CD14-positive monocyte (primary cell): ENCODE data around the gene DAPK1. TPM values are rescaled to one million over a fixed set of nuclear protein-coding genes. Genes with fewer than 3 reads are reported as not detected.

ENCODE experiments used
- DNase-seq, 3 donors: peaks; one replicate each; pipeline ENCODE4 v3.0.0-alpha.2; 2011 to 2022
- H2AFZ ChIP-seq: 2 replicates; pipeline ENCODE4 v1.6.0; 2012; ENCODE audit warnings: mild to moderate bottlenecking, low read depth, low read length, inconsistent platforms; ENCODE audit not compliant: insufficient read depth, poor library complexity, severe bottlenecking
- H3K27ac ChIP-seq, 2 donors: 1 replicate in 1 of 2; 2 replicates in 1 of 2; pipeline ENCODE4 v1.5.1; 2012 to 2013; ENCODE audit warnings: low read length in 2 of 2, control low read depth in 1 of 2, inconsistent platforms in 1 of 2, low read depth in 1 of 2, mild to moderate bottlenecking in 1 of 2
- H3K27me3 ChIP-seq, 2 donors: one replicate each; pipeline versions ENCODE4 v1.6.0 to v1.6.1; 2011 to 2013; ENCODE audit warnings: low read length in 2 of 2; ENCODE audit not compliant: control insufficient read depth in 2 of 2, insufficient read depth in 2 of 2
- H3K36me3 ChIP-seq, 2 donors: replicated peaks in 1 of 2; 1 replicate in 1 of 2; 2 replicates in 1 of 2; pipeline versions ENCODE4 v1.5.1 to v1.6.1; 2012 to 2013; ENCODE audit warnings: low read length in 2 of 2, control low read depth in 1 of 2, inconsistent platforms in 1 of 2, mild to moderate bottlenecking in 1 of 2; ENCODE audit not compliant: insufficient read depth in 2 of 2, control insufficient read depth in 1 of 2
- H3K4me1 ChIP-seq, 2 donors: 1 replicate in 1 of 2; 2 replicates in 1 of 2; pipeline versions ENCODE4 v1.5.1 to v1.6.1; 2012 to 2013; ENCODE audit warnings: low read length in 2 of 2, control low read depth in 1 of 2, inconsistent platforms in 1 of 2, mild to moderate bottlenecking in 1 of 2, moderate library complexity in 1 of 2; ENCODE audit not compliant: insufficient read depth in 2 of 2, control insufficient read depth in 1 of 2
- H3K4me2 ChIP-seq: replicated peaks from 2 replicates; pipeline ENCODE3; 2012; ENCODE audit warnings: low read length, moderate library complexity, mild to moderate bottlenecking; ENCODE audit not compliant: poor library complexity, severe bottlenecking; ENCODE audit errors: extremely low read depth
- H3K4me3 ChIP-seq, 3 experiments: fragments of 200-600 bp in 1 of 3; sonication (generic) in 1 of 3; replicated peaks in 1 of 3; 1 replicate in 2 of 3; 2 replicates in 1 of 3; pipeline ENCODE4 v1.5.1; 2011 to 2013; ENCODE audit warnings: low read length in 3 of 3, mild to moderate bottlenecking in 3 of 3, control low read depth in 2 of 3, low read depth in 2 of 3, inconsistent platforms in 1 of 3, moderate library complexity in 1 of 3
- H3K79me2 ChIP-seq: 2 replicates; pipeline ENCODE4 v1.6.0; 2012; ENCODE audit warnings: mild to moderate bottlenecking, control low read depth, inconsistent platforms, low read length, moderate library complexity; ENCODE audit not compliant: insufficient read depth
- H3K9ac ChIP-seq: 2 replicates; pipeline ENCODE4 v1.6.0; 2017; ENCODE audit warnings: low read length, mild to moderate bottlenecking; ENCODE audit not compliant: insufficient read depth, poor library complexity, severe bottlenecking
- H3K9me3 ChIP-seq, 2 donors: replicated peaks in 1 of 2; 1 replicate in 1 of 2; 2 replicates in 1 of 2; pipeline versions ENCODE4 v1.5.1 to v1.6.1; 2012 to 2013; ENCODE audit warnings: low read length in 2 of 2, control low read depth in 1 of 2; ENCODE audit not compliant: control insufficient read depth in 1 of 2, insufficient read depth in 1 of 2
- H4K20me1 ChIP-seq: 2 replicates; pipeline ENCODE4 v1.6.0; 2012; ENCODE audit warnings: mild to moderate bottlenecking, low read length, control low read depth, moderate library complexity; ENCODE audit not compliant: insufficient read depth
- H3K27ac Mint-ChIP-seq, 7 donors: one replicate each; pipeline ENCODE4 v1.8.0; 2020; ENCODE audit warnings: mild to moderate bottlenecking in 7 of 7, mixed read lengths in 7 of 7, moderate library complexity in 6 of 7, inconsistent platforms in 2 of 7
- H3K27me3 Mint-ChIP-seq, 3 donors: one replicate each; pipeline ENCODE4 v1.8.0; 2021 to 2022; ENCODE audit warnings: low read depth in 3 of 3, mild to moderate bottlenecking in 3 of 3, mixed read lengths in 3 of 3, moderate library complexity in 3 of 3, inconsistent platforms in 1 of 3
- H3K36me3 Mint-ChIP-seq, 2 donors: one replicate each; pipeline ENCODE4 v1.8.0; 2020; ENCODE audit warnings: mixed read lengths in 2 of 2, inconsistent platforms in 1 of 2, mild to moderate bottlenecking in 1 of 2
- H3K4me1 Mint-ChIP-seq: one replicate; pipeline ENCODE4 v1.8.0; 2020; ENCODE audit warnings: mild to moderate bottlenecking, mixed read lengths
- H3K4me3 Mint-ChIP-seq, 2 donors: one replicate each; pipeline ENCODE4 v1.8.0; 2020; ENCODE audit warnings: mild to moderate bottlenecking in 2 of 2, mixed read lengths in 2 of 2, moderate library complexity in 1 of 2
- H3K9me3 Mint-ChIP-seq, 7 donors: one replicate each; pipeline ENCODE4 v1.8.0; 2020 to 2022; ENCODE audit warnings: mixed read lengths in 7 of 7, mild to moderate bottlenecking in 6 of 7, moderate library complexity in 6 of 7, inconsistent platforms in 2 of 7
- CTCF ChIP-seq: fragments of 200-600 bp; IDR thresholded peaks from one replicate; pipeline ENCODE4 v1.8.0; 2022; ENCODE audit warnings: antibody characterized with exemption, mild to moderate bottlenecking
- WGBS: methylation state at CpG from one replicate; pipeline ENCODE4 v1.1.5; 2013; ENCODE audit warnings: missing lambda C conversion rate; ENCODE audit not compliant: insufficient coverage; 5-methylcytosine and 5-hydroxymethylcytosine counted together
- intact Hi-C, 2 donors: fragments of 100-400 bp; cut with micrococcal nuclease; formaldehyde crosslinking; loops; one replicate each; pipeline versions ENCODE4 v1.15.0 to v1.15.1; 2023
- polyA plus RNA-seq, 3 donors: library from polyadenylated mRNA; depleted of rRNA in 1 of 3; unstranded in 2 of 3; stranded (reverse) in 1 of 3; fragments of 300-500 nt in 2 of 3; fragments of >200 nt in 1 of 3; fragmentation: Illumina TruSeq in 2 of 3; gene quantifications; 1 replicate in 2 of 3; 2 replicates in 1 of 3; pipeline ENCODE4 v1.2.3, GENCODE V29; 2012 to 2021

Gene DAPK1
- polyA plus RNA-seq, 3 donors: 24.1 to 102 (median 44.4) TPM

- peaks cover 71 to 100% of the 10 kb centered on the region in 2 donors for H3K36me3 ChIP-seq
- H3K9me3 Mint-ChIP-seq: peaks cover 0 to 1% (median 0%) of the 10 kb centered on the region in 7 donors
- no peak overlapping the region for H3K27ac ChIP-seq
- no peak for TF ChIP-seq CTCF
- peaks cover 0 to 12% of the 10 kb centered on the region in 2 donors for H3K4me1 ChIP-seq
- H4K20me1 ChIP-seq: no peaks in the 10 kb centered on the region
- DNase-seq: no peak
- no peak overlapping the region for H2AFZ ChIP-seq
- no peaks in the 10 kb centered on the region for H3K9me3 ChIP-seq
- H3K4me2 ChIP-seq: no peak overlapping the region
- peak overlapping the region in 1 of 7 donors; percentile 29 for H3K27ac Mint-ChIP-seq
- no peak overlapping the region for H3K9ac ChIP-seq
- H3K4me3 Mint-ChIP-seq: no peak overlapping the region
- no peaks in the 10 kb centered on the region for H3K79me2 ChIP-seq
- WGBS: no CpG with 5 or more reads among the region's 1 CpG
- H3K4me3 ChIP-seq: no peak overlapping the region
- no peaks in the 10 kb centered on the region for H3K27me3 ChIP-seq
- no peaks in the 10 kb centered on the region for H3K27me3 Mint-ChIP-seq
- H3K4me1 Mint-ChIP-seq: peaks cover 10% of the 10 kb centered on the region
- intact Hi-C loops: no loop called here
- H3K36me3 Mint-ChIP-seq: peaks cover 89 to 97% of the 10 kb centered on the region in 2 donors
Observed at GRCh38 chr9:87644659-87645058, 147.0 kb downstream of the DAPK1 start.

- TF ChIP-seq CTCF: no peak
- no peaks in the 10 kb centered on the region for H3K27me3 Mint-ChIP-seq
- Histone ChIP-seq H3K4me2 (no peak overlapping the region), H3K4me3 (no peak overlapping the region), H3K4me1 (peaks cover 0 to 8% of the 10 kb centered on the region in 2 donors), H4K20me1 (no peaks in the 10 kb centered on the region), H3K27ac (no peak overlapping the region), H2AFZ (no peak overlapping the region), H3K27me3 (no peaks in the 10 kb centered on the region), H3K9ac (no peak overlapping the region), H3K9me3 (no peaks in the 10 kb centered on the region), H3K36me3 (peaks cover 68 to 100% of the 10 kb centered on the region in 2 donors), H3K79me2 (no peaks in the 10 kb centered on the region)
- H3K27ac Mint-ChIP-seq: no peak overlapping the region
- intact Hi-C loops: no loop called here
- no peak overlapping the region for H3K4me3 Mint-ChIP-seq
- WGBS: no CpG with 5 or more reads among the region's 3 CpGs
- peaks cover 86 to 94% of the 10 kb centered on the region in 2 donors for H3K36me3 Mint-ChIP-seq
- DNase-seq: no peak
- peaks cover 6% of the 10 kb centered on the region for H3K4me1 Mint-ChIP-seq
- H3K9me3 Mint-ChIP-seq: peaks cover 0 to 1% (median 0%) of the 10 kb centered on the region in 7 donors
Observed at GRCh38 chr9:87646546-87646945, 148.9 kb downstream of the DAPK1 start.
